ENCODE measurements around the gene HOXC10. TPM values are rescaled to one million over a fixed set of nuclear protein-coding genes. Genes with fewer than 3 reads are reported as not detected.
A peak's percentile ranks its signal among the peaks of the same experiment; 100 is the strongest.

The HOXC10 gene
- total RNA-seq, 4 donors from 2014 or later, result 1.0 TPM; not detected in 3

DNA sequence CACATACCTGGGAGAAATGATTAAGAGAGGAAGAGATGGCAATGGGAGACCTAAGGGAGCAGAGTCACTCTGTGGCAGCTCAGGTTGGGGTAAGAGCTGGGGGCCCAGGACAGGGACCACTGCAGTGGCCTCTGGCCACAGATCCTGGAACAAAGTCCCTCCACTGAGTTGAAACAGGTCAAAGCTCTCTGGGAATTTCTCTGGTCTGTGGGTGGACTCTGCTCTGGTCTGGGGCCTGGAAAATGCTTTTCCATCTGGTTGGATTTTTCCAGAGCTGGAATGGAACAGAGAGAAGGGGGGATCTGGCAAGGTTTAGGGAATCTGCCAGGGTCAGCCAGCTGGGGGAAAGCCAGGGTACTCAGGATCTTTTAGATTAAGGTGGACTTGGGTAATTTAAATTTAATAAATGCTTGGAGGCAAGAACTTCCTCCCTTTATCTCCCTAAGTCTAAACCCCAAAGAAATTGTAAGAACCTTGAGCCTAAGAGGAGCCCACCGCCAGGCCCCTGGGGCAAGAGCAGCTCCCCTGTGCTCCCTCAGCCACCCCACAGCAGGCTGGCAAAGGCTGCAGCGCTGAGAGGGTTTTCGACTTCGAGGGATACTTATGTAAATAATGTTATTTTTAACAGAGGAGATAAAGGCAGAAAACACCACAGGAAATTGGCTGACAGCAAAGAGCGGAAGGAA, 3.7 kb downstream of the HOXC10 start:
- peaks cover 0 to 37% (median 10%) of the 10 kb centered on the region in 4 donors for H3K4me1 ChIP-seq
- H3K4me3 ChIP-seq, result no peak overlapping the region
- DNase-seq, result no peak
- H3K9me3 ChIP-seq, result peaks cover 0 to 11% (median 0%) of the 10 kb centered on the region in 4 donors
- peaks cover 0 to 57% of the 10 kb centered on the region in 2 donors for H3K27me3 ChIP-seq
- H3K27ac ChIP-seq, result no peak overlapping the region
- TF ChIP-seq, protein P1, sequence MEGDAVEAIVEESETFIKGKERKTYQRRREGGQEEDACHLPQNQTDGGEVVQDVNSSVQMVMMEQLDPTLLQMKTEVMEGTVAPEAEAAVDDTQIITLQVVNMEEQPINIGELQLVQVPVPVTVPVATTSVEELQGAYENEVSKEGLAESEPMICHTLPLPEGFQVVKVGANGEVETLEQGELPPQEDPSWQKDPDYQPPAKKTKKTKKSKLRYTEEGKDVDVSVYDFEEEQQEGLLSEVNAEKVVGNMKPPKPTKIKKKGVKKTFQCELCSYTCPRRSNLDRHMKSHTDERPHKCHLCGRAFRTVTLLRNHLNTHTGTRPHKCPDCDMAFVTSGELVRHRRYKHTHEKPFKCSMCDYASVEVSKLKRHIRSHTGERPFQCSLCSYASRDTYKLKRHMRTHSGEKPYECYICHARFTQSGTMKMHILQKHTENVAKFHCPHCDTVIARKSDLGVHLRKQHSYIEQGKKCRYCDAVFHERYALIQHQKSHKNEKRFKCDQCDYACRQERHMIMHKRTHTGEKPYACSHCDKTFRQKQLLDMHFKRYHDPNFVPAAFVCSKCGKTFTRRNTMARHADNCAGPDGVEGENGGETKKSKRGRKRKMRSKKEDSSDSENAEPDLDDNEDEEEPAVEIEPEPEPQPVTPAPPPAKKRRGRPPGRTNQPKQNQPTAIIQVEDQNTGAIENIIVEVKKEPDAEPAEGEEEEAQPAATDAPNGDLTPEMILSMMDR (IDR thresholded peaks at IDR 0.05), result no peak
- TF ChIP-seq POLR2A (IDR thresholded peaks at IDR 0.05), result no peak
- H3K36me3 ChIP-seq, result no peaks in the 10 kb centered on the region

DNA sequence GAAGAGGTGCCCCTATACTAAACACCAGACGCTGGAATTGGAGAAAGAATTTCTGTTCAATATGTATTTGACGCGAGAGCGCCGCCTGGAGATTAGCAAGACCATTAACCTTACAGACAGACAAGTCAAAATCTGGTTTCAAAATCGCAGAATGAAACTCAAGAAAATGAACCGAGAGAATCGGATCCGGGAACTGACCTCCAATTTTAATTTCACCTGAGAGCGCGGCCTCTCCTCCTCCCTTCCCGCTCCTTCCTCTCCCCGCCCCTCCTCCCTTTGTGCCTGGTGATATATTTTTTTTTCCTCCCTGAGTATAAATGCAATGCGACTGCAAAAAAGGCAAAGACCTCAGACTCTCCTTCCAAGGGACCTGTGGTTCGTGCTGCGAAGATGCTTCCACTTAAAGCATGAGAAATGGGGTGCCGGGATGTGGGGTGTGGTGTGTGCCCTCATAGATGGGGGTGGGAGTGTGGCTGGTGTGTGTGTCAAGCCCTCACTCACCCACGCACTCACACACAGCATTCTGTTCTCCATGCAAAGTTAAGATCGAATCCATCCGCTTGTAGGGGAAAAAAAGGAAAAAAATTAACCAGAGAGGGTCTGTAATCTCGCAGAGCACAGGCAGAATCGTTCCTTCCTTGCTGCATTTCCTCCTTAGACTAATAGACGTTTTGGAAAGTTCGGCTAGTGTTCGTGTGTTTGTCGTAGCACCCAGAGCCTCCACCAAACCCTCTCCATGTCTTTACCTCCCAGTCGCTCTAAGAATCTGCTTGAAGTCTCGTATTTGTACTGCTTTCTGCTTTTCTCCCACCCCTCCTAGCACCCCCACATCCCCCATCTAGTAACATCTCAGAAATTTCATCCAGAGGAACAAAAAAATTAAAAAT, 4.5 kb downstream of the HOXC10 start:
- DNase-seq, result no peak
- Histone ChIP-seq H3K36me3 (no peaks in the 10 kb centered on the region), H3K4me1 (peaks cover 0 to 43% (median 13%) of the 10 kb centered on the region in 4 donors), H3K4me3 (peak overlapping the region in 1 of 4 donors; percentile 14), H3K27me3 (peaks cover 0 to 60% of the 10 kb centered on the region in 2 donors), H3K9me3 (peaks cover 0 to 10% (median 0%) of the 10 kb centered on the region in 4 donors), H3K27ac (no peak overlapping the region)
- no peak for TF ChIP-seq POLR2A (IDR thresholded peaks at IDR 0.05)
- TF ChIP-seq, protein P1 (IDR thresholded peaks at IDR 0.05), result peak in 4 of 6 experiments; percentile 19 to 62 (median 50)

DNA sequence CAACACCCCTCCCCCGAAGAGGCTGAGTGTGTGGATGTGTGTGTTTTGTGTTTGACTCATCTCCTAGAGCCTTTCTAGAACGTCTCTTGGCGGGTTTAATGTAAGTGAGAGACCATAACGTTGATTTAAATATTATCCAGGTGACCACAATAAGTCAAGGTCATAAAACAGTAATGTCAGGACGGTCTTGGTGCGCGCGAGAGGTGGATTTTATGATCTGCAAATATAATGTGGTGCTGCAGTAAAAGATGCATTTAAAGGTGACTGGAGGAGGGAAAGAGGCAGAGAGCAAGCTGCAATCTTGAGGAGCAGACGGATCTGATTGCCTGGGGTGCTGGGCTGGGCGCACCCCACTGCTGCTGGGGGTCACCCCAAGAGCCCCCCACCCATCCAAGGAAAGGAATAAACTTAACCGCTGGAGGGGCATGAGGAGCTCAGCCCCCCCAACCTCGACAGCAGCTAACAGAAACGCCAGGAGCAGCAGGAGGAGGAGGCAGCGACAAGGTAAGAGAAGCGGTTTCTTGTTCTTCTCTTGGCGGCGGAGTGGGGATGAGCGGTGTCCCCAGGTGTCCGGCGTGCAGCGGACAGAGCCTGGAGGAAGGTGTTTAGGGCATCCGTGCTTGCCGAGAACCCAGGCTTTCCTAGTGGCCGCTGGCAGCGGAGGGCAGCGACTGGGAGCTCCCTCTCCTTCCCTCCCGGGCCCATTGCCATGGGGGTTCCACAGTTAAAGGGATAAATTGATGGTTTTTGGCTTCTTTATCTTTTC, 5.5 kb downstream of the HOXC10 start:
- Histone ChIP-seq H3K27ac (no peak overlapping the region), H3K9me3 (peaks cover 0 to 5% (median 0%) of the 10 kb centered on the region in 4 donors), H3K27me3 (peaks cover 0 to 65% of the 10 kb centered on the region in 2 donors), H3K4me3 (no peak overlapping the region), H3K4me1 (peaks cover 4 to 47% (median 18%) of the 10 kb centered on the region in 4 donors), H3K36me3 (no peaks in the 10 kb centered on the region)
- TF ChIP-seq, protein P1 (IDR thresholded peaks at IDR 0.05), result no peak
- no peak for TF ChIP-seq POLR2A (IDR thresholded peaks at IDR 0.05)
- DNase-seq, result no peak

DNA sequence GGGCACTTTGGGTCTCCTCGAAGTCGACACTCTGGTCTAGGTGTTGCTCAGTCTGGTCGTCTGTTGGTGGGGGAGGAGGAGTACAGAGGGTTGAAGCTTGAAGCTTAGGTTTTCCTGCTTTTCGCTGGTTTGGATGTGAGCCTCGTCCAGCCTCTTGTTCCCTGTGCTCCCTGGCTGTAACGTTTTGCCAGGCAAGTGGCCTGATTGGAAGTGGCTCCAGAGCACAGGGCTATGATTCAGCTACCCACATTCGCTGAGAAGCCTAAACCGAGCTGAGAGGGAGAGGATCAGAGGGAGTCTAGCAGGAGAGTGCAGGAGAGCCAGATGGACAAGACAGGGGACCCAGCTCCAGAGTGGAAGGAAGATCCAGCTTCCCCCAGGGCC, 6.1 kb downstream of the HOXC10 start:
- Histone ChIP-seq H3K27ac (peak overlapping the region in 1 of 4 donors; percentile 25), H3K4me3 (no peak overlapping the region), H3K9me3 (peaks cover 0 to 5% (median 0%) of the 10 kb centered on the region in 4 donors), H3K4me1 (peaks cover 4 to 47% (median 16%) of the 10 kb centered on the region in 4 donors), H3K36me3 (no peaks in the 10 kb centered on the region), H3K27me3 (peaks cover 0 to 65% of the 10 kb centered on the region in 2 donors)
- TF ChIP-seq, protein P1 (IDR thresholded peaks at IDR 0.05), result no peak
- TF ChIP-seq POLR2A (IDR thresholded peaks at IDR 0.05), result no peak
- no peak for DNase-seq

DNA sequence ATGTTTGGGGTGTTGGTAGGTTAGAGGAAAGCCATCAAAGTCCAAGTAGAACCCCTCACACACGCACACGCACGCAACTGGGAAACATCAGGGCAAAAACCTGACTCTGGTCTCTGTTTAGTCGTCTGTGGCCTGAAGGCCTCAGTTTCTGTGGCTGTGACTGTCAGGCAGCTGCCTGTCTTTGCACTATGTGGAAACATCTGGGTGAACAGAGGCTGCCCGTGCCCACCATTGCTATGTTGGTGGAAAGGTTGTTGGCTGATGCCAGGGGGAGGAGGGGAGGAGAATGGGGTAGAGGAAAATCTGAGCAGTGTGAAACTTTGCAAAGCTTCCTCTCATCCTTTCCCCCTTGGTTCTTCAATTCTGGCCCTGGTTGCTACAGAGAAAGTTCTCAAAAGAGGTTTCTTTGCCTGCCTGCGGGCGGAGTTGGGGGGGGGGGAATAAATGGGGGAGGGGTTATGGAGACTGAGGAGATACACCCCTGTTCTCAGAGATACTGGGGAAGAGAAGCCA, 7.5 kb downstream of the HOXC10 start:
- peaks cover 0 to 59% of the 10 kb centered on the region in 2 donors for H3K27me3 ChIP-seq
- no peaks in the 10 kb centered on the region for H3K36me3 ChIP-seq
- peaks cover 4 to 49% (median 20%) of the 10 kb centered on the region in 4 donors for H3K4me1 ChIP-seq
- peaks cover 0 to 5% (median 0%) of the 10 kb centered on the region in 4 donors for H3K9me3 ChIP-seq
- no peak overlapping the region for H3K27ac ChIP-seq
- DNase-seq, result no peak
- H3K4me3 ChIP-seq, result no peak overlapping the region
- TF ChIP-seq POLR2A (IDR thresholded peaks at IDR 0.05), result no peak
